WI38 (cell line): ENCODE measurements around the gene PRPSAP1.

Experiments
- H3K4me3 ChIP-seq: 2 replicates; pipeline ENCODE4 v1.5.1; 2011; ENCODE audit warnings: low read depth, mild to moderate bottlenecking, control low read depth, low read length
- TF ChIP-seq, protein P1 (sequence below): IDR thresholded peaks from 2 replicates; pipeline ENCODE4 v1.5.1; 2012; ENCODE audit warnings: low read depth, mild to moderate bottlenecking, control low read depth, low read length

The PRPSAP1 gene, protein sequence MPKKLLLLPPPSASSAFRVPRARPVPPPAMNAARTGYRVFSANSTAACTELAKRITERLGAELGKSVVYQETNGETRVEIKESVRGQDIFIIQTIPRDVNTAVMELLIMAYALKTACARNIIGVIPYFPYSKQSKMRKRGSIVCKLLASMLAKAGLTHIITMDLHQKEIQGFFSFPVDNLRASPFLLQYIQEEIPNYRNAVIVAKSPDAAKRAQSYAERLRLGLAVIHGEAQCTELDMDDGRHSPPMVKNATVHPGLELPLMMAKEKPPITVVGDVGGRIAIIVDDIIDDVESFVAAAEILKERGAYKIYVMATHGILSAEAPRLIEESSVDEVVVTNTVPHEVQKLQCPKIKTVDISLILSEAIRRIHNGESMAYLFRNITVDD

DNA sequence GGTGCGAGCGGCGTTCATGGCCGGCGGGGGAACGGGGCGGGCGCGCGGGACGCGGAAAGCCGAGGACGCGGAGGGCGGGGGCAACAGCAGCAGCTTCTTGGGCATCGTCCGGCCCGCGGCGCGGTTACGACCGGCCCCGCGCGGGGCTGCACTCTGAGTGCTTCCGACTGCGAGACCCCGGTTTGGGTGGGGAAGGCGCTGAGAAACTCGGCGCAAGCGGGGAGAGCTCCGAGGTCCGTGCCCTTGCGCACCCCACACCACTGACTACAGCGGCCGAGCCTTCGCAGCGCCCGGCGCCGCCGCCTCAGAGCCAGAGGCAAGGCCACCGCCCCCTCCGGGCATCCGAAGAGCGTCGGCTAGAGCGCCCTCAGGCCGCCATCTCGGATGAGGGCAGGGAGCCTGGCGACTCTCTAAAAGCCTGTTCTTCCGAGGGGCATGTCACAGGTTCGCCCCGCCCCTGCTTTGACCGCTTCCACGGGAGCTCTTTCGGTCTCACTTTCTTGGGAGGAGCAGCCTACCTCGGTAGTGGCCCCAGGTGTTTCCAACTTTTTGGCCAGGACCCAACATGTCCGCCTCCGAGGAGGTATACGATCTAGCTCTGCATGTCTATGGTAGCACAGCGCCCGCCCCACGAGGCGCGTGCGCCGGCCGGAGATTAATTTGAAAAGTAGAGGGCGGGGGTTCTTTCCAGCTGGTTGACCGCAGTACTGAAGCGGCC is at the start of gene PRPSAP1:
Gene PRPSAP1 (minus strand): TSS at position 318 of the 718 bp plus-strand sequence. CDS start 213 bp downstream, at position 105.
- TF ChIP-seq, protein P1, sequence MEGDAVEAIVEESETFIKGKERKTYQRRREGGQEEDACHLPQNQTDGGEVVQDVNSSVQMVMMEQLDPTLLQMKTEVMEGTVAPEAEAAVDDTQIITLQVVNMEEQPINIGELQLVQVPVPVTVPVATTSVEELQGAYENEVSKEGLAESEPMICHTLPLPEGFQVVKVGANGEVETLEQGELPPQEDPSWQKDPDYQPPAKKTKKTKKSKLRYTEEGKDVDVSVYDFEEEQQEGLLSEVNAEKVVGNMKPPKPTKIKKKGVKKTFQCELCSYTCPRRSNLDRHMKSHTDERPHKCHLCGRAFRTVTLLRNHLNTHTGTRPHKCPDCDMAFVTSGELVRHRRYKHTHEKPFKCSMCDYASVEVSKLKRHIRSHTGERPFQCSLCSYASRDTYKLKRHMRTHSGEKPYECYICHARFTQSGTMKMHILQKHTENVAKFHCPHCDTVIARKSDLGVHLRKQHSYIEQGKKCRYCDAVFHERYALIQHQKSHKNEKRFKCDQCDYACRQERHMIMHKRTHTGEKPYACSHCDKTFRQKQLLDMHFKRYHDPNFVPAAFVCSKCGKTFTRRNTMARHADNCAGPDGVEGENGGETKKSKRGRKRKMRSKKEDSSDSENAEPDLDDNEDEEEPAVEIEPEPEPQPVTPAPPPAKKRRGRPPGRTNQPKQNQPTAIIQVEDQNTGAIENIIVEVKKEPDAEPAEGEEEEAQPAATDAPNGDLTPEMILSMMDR, result peak; percentile 43
- H3K4me3 ChIP-seq, result peak within 1 kb of the TSS; percentile 85

DNA sequence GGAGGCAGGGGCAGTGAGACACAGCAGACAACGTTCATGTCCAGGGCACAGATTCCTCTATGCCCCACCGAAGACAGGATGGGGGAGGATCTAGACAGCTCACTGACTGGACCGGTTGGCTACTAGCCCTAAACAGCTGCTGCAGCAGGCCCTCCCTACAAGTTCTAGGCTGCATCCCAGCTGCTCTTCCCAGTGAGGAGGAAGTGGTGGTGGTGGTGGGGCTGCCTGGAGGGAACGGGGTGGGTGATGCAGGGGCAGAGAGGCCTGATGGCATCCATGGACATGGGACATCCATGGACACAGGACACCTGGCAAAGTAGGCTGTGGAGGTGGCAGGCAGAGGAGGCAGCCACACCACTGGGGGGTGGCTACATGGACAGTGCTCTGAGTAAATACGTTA is 49.0 kb upstream of the PRPSAP1 start:
- TF ChIP-seq, protein P1, result no peak
- no peak overlapping the region for H3K4me3 ChIP-seq

DNA sequence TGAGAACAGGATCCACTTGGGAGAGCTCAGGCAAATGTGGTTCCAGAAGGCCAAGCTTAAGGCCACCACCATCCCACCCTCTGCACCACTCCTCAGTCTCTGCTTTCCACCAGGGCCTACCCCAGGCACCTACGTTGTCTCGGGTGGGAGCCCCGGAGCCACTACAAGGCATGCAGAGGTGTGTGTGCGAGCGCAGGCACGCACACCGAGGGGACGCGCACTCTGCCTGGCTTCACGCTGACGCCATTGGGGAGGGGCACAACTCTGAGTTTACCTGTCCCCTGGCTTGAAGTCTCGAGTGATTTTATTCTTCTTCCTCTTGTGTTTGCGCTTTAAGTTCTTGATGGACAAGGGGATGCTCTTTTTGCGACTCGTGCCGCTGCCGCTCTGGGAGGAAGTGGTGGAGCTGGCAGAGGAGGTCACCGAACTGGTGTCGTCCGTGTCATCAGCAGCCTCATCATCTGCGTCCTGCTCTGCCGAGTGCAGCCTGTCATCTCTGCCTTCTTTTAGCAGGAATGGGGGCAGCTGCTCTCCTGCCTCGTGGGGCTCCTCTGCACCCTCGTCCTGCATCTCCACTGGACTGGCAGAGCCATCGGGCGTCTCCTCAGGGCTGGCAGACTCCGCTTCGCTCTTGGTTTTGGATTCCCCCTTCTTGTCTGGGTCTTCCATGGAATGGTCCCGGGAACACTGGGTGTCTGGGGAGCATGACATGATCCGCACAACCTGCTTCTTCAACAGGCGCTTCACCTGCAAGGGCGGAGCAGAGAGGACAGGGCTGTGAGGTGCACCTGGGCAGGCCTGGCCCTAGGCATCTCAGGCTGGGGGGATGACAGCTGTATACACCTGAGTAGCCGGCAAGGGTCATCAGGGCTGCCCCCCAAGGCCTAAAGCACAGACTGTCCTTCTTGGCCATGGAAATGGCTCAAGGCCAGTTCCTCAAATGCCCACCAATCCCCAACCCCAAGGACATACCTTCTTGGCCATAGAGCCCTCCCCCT is 45.8 kb upstream of the PRPSAP1 start:
- TF ChIP-seq, protein P1, result no peak
- H3K4me3 ChIP-seq, result no peak overlapping the region

DNA sequence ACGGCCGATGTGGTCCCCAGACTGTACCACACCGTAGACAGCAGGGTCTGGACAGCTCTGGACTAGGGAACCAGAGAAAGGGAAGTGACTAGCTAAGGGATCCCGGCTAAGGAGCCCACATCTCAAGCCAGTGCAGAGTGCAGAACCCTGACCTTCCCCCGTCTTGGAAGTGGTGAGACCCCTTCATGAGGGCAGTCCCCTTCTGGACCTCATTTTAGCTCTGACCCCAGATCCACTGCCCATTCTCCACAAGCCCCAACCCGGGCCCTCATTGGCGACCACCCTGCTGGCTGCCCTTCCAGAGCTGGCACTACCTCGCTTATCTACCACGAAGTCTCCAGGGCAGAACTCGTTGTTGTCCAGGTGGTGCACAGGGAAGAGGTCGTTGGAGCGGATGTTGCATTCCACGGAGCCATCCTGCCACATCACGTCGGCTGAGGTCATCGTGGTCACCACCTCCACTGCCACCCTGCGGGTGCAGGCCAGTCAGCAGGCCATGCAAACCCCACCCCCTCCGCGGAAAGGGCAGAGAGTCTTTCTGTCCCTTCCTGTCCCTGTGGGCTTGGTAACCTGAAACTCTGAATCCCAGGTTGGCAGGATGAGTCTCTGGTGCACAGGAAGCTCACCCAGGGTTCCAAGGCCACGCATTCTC is 44.9 kb upstream of the PRPSAP1 start:
- no peak overlapping the region for H3K4me3 ChIP-seq
- TF ChIP-seq, protein P1, result no peak

DNA sequence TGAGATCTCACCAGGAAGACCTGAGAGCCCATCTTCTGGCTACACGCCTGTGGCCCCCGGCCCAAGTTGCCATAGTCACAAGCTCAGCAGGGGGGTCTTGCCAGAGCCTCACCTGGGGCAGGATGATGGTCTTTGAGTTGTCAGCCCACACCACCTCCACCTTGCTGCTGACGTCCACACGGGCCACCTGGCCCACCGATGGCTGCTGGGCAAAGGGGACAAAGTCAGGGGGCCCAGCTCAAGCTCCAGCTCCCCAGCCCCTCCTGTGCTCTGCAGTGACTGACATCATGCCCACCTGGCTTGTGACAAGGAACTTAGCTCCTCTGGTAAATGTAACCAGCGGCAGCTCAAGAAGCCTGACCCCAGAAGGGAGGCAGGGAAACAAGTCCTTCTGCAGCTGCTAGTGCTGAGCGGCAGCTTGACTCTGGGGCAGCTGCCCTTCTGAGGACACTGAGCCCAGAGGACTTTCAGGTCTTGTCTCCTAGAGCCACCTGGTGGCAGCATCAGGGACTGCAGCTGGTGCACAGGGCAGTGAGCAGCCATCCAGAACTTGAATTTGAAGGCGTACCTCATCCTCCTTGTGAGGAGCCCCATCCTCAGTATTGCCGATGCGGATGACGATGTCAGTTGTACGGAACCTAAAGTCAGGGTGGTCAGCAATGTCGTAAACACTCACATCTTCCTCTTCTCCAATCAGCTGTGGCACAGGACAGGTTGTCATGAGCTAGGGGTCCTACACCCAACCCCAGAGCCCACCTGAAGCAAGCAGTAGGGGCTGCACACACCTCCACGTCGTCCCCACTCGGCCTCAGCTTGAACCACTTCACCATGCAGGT is 44.2 kb upstream of the PRPSAP1 start:
- TF ChIP-seq, protein P1, result peak; percentile 95
- H3K4me3 ChIP-seq, result no peak overlapping the region

DNA sequence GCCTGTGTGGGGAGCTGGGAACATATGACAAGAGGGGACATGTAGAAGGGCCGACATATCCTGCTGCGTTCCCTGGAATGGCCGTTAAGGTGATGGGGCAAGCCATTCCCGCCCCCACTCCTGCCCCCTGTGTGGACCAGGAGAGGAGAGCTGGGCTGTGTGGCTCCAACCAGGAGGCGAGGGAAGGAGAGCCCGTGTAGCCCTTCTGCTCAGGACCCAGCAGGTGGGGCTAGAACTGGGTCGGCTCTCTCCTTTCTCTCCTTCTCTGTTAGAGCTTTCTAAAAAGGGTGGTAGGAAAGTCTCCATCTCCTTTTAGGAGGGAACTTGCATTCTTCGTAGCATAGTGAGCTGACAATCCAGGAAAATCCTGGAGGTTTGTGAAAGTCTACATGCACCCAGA is 43.5 kb upstream of the PRPSAP1 start:
- TF ChIP-seq, protein P1, result no peak

More for the DNA sequence above, 43.5 kb upstream of the PRPSAP1 start:
- H3K4me3 ChIP-seq, result no peak overlapping the region
